Measurements from ENCODE around the gene APBB1.

- TF ChIP-seq, protein P1, sequence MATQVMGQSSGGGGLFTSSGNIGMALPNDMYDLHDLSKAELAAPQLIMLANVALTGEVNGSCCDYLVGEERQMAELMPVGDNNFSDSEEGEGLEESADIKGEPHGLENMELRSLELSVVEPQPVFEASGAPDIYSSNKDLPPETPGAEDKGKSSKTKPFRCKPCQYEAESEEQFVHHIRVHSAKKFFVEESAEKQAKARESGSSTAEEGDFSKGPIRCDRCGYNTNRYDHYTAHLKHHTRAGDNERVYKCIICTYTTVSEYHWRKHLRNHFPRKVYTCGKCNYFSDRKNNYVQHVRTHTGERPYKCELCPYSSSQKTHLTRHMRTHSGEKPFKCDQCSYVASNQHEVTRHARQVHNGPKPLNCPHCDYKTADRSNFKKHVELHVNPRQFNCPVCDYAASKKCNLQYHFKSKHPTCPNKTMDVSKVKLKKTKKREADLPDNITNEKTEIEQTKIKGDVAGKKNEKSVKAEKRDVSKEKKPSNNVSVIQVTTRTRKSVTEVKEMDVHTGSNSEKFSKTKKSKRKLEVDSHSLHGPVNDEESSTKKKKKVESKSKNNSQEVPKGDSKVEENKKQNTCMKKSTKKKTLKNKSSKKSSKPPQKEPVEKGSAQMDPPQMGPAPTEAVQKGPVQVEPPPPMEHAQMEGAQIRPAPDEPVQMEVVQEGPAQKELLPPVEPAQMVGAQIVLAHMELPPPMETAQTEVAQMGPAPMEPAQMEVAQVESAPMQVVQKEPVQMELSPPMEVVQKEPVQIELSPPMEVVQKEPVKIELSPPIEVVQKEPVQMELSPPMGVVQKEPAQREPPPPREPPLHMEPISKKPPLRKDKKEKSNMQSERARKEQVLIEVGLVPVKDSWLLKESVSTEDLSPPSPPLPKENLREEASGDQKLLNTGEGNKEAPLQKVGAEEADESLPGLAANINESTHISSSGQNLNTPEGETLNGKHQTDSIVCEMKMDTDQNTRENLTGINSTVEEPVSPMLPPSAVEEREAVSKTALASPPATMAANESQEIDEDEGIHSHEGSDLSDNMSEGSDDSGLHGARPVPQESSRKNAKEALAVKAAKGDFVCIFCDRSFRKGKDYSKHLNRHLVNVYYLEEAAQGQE (IDR thresholded peaks at IDR 0.05): no peak
- TF ChIP-seq EP300 (IDR thresholded peaks at IDR 0.05) (no peak), HEYL (CRISPR knock-in tag; IDR thresholded peaks at IDR 0.05) (no peak), CTCF (IDR thresholded peaks at IDR 0.05) (no peak), NPAS2 (CRISPR knock-in tag; IDR thresholded peaks at IDR 0.05; ENCODE audit: borderline replicate concordance) (no peak), POLR2A (IDR thresholded peaks at IDR 0.05; ENCODE audit: low read length) (no peak), KDM5A (IDR thresholded peaks at IDR 0.05) (no peak), MAFK (IDR thresholded peaks at IDR 0.05; ENCODE audit: partially characterized antibody) (no peak)
Observed at GRCh38 chr11:6388748-6389147, 30.1 kb downstream of the APBB1 start.

Data from A549 (cell line).